Transverse colon (tissue), 4 donors: Measurements from ENCODE around the gene TTC28. TPM values are rescaled to one million over a fixed set of nuclear protein-coding genes. Genes with fewer than 3 reads are reported as not detected.
"Not testable (repeated sequence)": the region's sequence is repeated elsewhere in the genome, so short reads cannot be mapped to it uniquely, and the experiment has no call there.

Experiments used
- DNase-seq: peaks from one replicate; pipeline ENCODE4 v3.0.0-alpha.2; 2019
- H3K27ac ChIP-seq, 4 donors: fragments of 200-600 bp; sonication (generic); 2 replicates each; pipeline ENCODE4 v1.5.1; 2016 to 2018; ENCODE audit warnings: inconsistent platforms in 4 of 4
- H3K27me3 ChIP-seq: fragments of 200-600 bp; sonication (generic); 2 replicates; pipeline ENCODE4 v1.5.1; 2017; ENCODE audit warnings: inconsistent platforms
- H3K36me3 ChIP-seq, 4 donors: fragments of 200-600 bp; sonication (generic); 2 replicates each; pipeline ENCODE4 v1.5.1; 2017 to 2019; ENCODE audit warnings: inconsistent platforms in 4 of 4
- H3K4me1 ChIP-seq, 4 donors: fragments of 200-600 bp; sonication (generic); 2 replicates each; pipeline ENCODE4 v1.5.1; 2017 to 2020; ENCODE audit warnings: inconsistent platforms in 4 of 4
- H3K4me3 ChIP-seq, 4 donors: fragments of 200-600 bp; sonication (generic); 1 replicate in 1 of 4; 2 replicates in 3 of 4; pipeline versions ENCODE4 v1.5.1 to v1.6.1; 2017 to 2019; ENCODE audit warnings: inconsistent platforms in 4 of 4
- H3K9me3 ChIP-seq, 2 donors: fragments of 200-600 bp; sonication (generic); 2 replicates each; pipeline ENCODE4 v1.5.1; 2017 to 2019; ENCODE audit warnings: inconsistent platforms in 2 of 2
- CTCF ChIP-seq, 5 experiments: fragments of 200-600 bp in 3 of 5; fragments of 450-650 bp in 2 of 5; sonication (generic) in 3 of 5; IDR thresholded peaks; 1 replicate in 2 of 5; 2 replicates in 3 of 5; pipeline ENCODE4 v1.5.1; 2016 to 2017; ENCODE audit warnings: antibody characterized with exemption in 5 of 5, inconsistent platforms in 3 of 5, mild to moderate bottlenecking in 2 of 5, moderate library complexity in 1 of 5
- EP300 ChIP-seq: sonication (generic); formaldehyde crosslinking; IDR thresholded peaks from one replicate; pipeline ENCODE4 v1.6.1; 2017; ENCODE audit warnings: antibody characterized with exemption, low read depth
- POLR2A ChIP-seq: fragments of 450-650 bp; IDR thresholded peaks from one replicate; pipeline ENCODE4 v1.6.1; 2016; ENCODE audit warnings: antibody characterized with exemption, mild to moderate bottlenecking, moderate library complexity
- POLR2AphosphoS5 ChIP-seq, 3 donors: sonication (generic); formaldehyde crosslinking; IDR thresholded peaks; one replicate each; pipeline ENCODE4 v1.6.1; 2016; ENCODE audit warnings: antibody characterized with exemption in 3 of 3
- WGBS, 2 donors: methylation state at CpG; one replicate each; pipeline ENCODE4 v1.1.5; 2018; ENCODE audit warnings: low coverage in 1 of 2; 5-methylcytosine and 5-hydroxymethylcytosine counted together
- in situ Hi-C, 4 donors: fragments of 200-750 bp; cut with MboI; loops; one replicate each; pipeline versions ENCODE4 v1.15.0 to v1.15.1; 2017; ENCODE audit warnings: low sequenced_read_pairs in 3 of 4, low pct_ligation_motif_present in 1 of 4, low pct_unique_long_range_greater_than_20kb in 1 of 4
- intact Hi-C: fragments of 100-400 bp; cut with DNase I; formaldehyde crosslinking; loops from one replicate; pipeline ENCODE4 v1.15.1; 2023; ENCODE audit warnings: low total_unique reads
- total RNA-seq, 4 donors: library from RNA; depleted of rRNA; stranded (reverse); fragments of >200 nt; gene quantifications; one replicate each; pipeline ENCODE4 v1.1.0, GENCODE V29; 2016

The TTC28 gene
- total RNA-seq, 4 donors from 2014 or later, result 7.6 to 84.2 (median 12.4) TPM

- Histone ChIP-seq H3K36me3 (no peaks in the 10 kb centered on the region), H3K4me3 (no peak overlapping the region), H3K9me3 (no peaks in the 10 kb centered on the region), H3K27ac (no peak overlapping the region), H3K27me3 (no peaks in the 10 kb centered on the region), H3K4me1 (peaks cover 0 to under 1% (median 0%) of the 10 kb centered on the region in 4 donors)
- intact Hi-C loops (no loop called here), in situ Hi-C loops (loop anchor here in 3 of 4 donors (25.0 kb wide), 3 partner anchors 461 to 689 kb away; no protein-coding TSS in a partner anchor)
- DNase-seq, result no peak
- 63 to 67% methylated on average over 3 of the region's 3 CpGs for WGBS, 2 donors
- TF ChIP-seq POLR2A, result no peak
- no peak for TF ChIP-seq CTCF (IDR thresholded peaks at IDR 0.05)
- TF ChIP-seq EP300, result no peak
- no peak for TF ChIP-seq POLR2AphosphoS5 (IDR thresholded peaks at IDR 0.05)
Observed at GRCh38 chr22:28576162-28576561, 103.5 kb downstream of the TTC28 start.

- no peak overlapping the region for H3K4me3 ChIP-seq
Observed at GRCh38 chr22:28574159-28574788, 105.4 kb downstream of the TTC28 start.

GRCh38 chr22:28570696-28571373 is 108.8 kb downstream of the TTC28 start:
- intact Hi-C loops (no loop called here), in situ Hi-C loops (no loop called here)
- no peaks in the 10 kb centered on the region for H3K9me3 ChIP-seq
- H3K4me1 ChIP-seq, result peaks cover 0 to 4% (median 0%) of the 10 kb centered on the region in 4 donors
- no peak for TF ChIP-seq EP300
- no peak for TF ChIP-seq POLR2A
- TF ChIP-seq POLR2AphosphoS5 (IDR thresholded peaks at IDR 0.05), result no peak
- TF ChIP-seq CTCF (IDR thresholded peaks at IDR 0.05), result no peak
- 45 to 46% methylated on average over 3 of the region's 3 CpGs for WGBS, 2 donors
- no peak for DNase-seq
- H3K4me3 ChIP-seq, result no peak overlapping the region
- H3K27ac ChIP-seq, result no peak overlapping the region
- no peaks in the 10 kb centered on the region for H3K36me3 ChIP-seq
- H3K27me3 ChIP-seq, result no peaks in the 10 kb centered on the region

More at GRCh38 chr22:28574159-28574788, 105.4 kb downstream of the TTC28 start:
- Histone ChIP-seq H3K4me1 (peaks cover 0 to 4% (median 0%) of the 10 kb centered on the region in 4 donors), H3K36me3 (no peaks in the 10 kb centered on the region), H3K27me3 (no peaks in the 10 kb centered on the region), H3K9me3 (no peaks in the 10 kb centered on the region), H3K27ac (no peak overlapping the region)
- in situ Hi-C loops, result no loop called here
- DNase-seq, result no peak
- 64 to 66% methylated on average over 3 to 4 of the region's 4 CpGs for WGBS, 2 donors
- intact Hi-C loops, result no loop called here
- TF ChIP-seq POLR2A (no peak), POLR2AphosphoS5 (IDR thresholded peaks at IDR 0.05) (no peak), EP300 (no peak), CTCF (IDR thresholded peaks at IDR 0.05) (no peak)

- intact Hi-C loops, H3K36me3 ChIP-seq, H3K9me3 ChIP-seq, H3K27me3 ChIP-seq, H3K4me3 ChIP-seq, in situ Hi-C loops, H3K27ac ChIP-seq, H3K4me1 ChIP-seq, DNase-seq: not testable (repeated sequence)
- 96% methylated on average over 3 of the region's 3 CpGs; no CpG with 5 or more reads in 1 of the 2 donors for WGBS, 2 donors
Observed at GRCh38 chr22:28568974-28569373, 110.7 kb downstream of the TTC28 start.
